Activated CD4-positive, CD25-positive, alpha-beta regulatory T cell treated with anti-CD3 and anti-CD28 coated beads, Interleukin-2, amount 50 U/mL, for 16 hours (primary cell): ENCODE results near the gene ST6GALNAC3.

Experiments used
- DNase-seq: peaks from one replicate; pipeline ENCODE4 v3.0.0-alpha.2; 2020; ENCODE audit warnings: low read depth, low spot score

ST6GALNAC3 gene

DNA sequence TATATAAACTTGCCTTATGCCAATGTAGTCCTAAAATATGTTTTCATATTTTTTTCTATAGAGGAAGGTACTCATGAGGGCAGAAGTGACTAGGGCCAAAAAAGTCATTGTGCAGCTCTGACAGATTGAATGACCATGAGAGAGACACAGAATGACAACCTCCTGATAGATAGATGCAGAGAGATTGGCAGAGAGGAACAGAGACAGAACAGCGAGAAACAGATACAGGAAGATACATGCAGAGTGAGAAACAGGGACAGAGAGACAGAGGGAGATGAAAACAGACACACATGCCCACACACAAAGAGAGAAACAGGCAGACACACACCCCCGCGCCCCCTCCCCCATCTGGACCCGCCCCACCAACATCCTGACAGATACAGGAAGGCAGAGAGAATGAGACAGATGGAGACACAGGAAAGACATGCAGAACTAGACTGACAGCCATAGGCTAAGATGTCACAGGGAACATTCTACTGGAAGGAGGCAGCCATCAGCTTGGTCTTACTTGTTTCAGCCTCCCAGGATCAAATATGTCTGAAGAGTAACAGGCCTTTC, 211.1 kb downstream of the ST6GALNAC3 start:
- DNase-seq = no peak

DNA sequence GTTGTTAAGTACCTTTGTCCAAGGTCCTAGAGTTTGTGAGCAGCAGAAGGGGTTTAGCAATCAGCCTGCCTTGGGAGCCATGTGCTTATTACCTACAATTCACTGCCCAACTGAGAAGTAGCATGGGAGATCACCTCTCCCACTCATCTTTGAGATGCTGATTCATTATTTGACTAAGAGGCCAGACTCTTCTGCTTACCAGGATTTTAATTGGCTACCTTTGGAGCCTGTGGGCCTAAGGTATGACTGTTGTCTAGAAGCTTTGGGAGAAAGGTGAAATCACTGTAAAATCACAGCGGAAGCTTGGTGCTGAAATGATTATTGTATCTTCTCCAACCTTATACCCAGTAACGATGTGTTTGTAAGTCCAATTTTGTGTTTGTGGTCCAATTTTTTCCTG, 213.4 kb downstream of the ST6GALNAC3 start:
- no peak for DNase-seq

DNA sequence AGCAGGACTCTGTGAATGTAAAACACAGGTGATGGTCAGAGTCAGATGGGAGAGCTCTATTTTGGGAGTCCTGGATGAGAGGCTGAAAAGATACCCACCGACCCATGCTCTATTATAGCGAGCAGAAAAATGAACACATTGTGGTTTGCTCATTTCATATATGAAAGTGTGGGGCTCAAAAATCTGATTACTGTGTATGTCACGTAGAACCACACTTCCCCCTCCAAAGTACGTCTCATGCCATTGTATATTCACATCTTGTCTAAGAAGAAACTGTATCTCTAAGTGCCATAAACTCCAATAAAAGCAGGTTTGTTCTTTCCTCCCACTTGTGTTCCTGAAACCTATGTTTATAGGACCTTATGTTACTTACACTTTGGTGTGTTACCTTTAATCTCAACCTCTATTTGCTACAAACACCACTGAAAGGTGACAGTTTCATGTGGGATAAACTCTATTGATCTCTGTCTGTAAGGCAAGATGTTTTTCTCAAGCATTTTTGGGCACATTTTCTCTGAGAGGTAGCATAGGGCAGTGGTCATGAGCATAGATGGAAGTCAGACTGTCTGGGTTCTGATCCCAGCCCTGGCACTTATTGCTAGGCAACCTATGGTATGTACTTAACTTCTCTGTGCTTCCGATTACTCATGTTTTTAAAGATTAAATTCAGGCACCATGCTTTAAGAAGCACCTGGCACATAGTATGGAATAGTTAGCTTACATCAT, 214.4 kb downstream of the ST6GALNAC3 start:
- no peak for DNase-seq

DNA sequence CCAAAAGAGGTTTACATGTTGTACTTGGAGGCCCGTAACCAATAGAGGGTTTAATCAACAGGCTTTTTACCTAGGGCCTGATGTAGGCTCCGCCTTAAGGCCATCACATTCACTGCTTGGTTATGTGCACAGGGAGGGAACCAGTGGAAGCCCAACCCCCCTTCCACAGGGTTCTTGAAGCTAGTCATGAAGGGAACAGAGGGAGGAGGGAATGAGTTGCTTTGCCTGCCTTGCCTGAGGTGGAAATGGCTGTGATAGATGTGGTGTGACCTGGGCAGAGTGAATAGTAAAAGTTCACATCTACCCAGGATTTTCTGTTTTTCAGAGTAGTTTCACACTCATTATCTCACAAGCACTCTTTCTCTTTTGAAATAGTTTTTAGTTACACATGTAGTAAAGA, 215.1 kb downstream of the ST6GALNAC3 start:
- no peak for DNase-seq

DNA sequence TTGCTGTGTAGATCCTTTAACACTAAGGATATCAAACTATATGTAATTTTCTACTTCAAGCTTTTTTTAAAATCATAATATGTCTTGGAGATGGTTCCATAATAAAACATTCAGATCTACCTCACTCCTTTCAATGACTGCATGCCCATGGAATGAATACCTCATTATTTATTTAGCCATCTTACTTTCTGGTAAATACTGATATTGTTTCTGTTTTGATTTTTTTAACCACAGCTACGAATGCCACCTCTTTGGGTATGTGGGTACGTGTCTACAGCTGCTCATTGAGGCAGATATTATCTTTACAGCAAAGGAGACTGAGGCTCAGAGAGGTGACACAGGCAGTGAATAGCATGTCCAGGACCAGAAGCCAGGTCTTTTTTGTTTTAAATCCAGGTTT, 215.7 kb downstream of the ST6GALNAC3 start:
- DNase-seq = no peak

DNA sequence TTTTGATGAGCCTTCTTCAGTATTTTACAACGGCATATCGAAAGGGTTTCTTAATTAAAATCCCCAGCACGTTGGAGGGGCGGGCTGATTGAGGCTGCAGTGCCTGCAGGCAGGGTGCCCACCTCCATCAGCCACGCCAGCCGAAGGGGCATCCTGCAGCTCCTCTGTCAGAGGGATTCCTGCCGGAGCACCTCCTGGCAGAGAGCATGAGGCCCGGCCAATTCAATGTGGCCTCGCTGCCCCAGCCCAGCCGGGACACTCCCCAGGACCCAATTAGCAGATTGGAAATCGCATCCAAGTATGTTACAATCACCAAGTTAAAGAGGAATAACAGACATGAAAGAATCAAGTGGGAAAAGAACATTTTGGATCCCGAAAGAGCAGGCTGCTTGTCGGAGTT, 216.6 kb downstream of the ST6GALNAC3 start:
- no peak for DNase-seq

DNA sequence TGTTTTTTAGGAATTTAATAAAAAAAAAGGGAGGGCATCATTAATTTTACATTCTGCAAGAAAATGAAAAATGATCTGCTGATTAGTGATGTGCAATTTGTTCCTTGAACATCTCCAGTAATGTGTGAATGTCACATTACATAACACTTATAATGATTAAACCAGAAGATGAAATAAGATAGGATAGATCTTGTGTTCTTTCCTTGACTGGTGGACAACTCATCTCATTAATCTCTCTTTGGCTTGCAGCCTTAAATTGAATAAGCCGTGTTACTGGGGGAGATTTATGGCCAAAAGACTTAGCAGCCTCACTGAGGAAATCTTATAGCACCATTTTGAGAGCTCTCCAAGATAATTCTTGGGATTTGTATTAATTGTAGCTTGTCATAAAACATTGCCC, 217.2 kb downstream of the ST6GALNAC3 start:
- no peak for DNase-seq

DNA sequence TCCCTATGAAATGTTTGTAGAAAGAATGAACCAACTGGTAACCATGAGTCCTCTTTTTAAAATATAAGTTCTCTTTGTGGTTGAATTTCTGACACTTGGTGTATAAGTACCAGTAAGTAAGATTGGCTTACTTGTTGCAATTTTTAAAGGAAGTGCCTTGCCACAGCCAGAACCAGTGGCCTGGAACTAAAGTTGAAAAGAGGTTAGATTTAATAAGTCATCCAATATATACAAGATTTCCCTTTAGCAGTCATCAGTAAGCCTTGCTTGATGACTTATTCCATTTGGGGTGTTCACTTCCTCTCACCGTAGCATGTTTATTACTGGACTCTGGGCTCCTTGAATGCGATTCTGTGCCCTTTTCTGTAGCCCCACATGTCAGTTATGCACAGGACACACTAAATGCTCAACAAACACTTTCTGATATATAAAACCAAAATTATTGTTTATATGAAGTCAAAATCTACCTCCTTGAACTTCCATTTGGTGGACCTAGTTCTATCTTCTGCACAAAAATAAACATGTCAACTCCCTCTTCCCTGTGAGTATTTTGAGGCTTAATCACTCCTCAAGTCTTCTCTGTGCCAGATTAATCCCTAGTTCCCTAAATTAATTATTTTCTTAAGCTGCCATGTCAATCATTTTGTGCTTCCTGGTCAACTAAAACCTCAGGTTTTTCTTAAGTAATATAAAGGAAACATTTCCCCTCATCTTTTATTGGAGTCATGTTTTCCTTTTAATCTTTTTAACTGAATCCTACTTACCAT, 218.1 kb downstream of the ST6GALNAC3 start:
- no peak for DNase-seq

DNA sequence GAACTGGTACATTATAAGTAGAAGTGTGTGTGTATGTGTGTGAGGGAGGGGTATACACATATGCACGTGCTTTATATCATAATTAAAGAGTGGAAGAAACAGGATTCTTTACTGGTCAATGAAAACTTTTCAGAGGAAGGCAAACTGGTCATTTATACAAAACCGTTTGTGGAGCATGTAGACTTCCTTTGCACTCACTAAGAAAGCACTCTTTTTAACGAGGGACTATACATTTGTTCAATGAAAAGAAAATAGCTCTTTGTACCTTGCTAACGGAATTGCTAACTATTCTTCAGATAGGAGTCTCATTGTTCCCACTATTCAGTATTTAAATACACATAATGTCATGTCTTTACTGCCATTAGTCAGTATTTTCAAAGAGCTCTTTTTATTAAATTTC, 219.3 kb downstream of the ST6GALNAC3 start:
- no peak for DNase-seq

DNA sequence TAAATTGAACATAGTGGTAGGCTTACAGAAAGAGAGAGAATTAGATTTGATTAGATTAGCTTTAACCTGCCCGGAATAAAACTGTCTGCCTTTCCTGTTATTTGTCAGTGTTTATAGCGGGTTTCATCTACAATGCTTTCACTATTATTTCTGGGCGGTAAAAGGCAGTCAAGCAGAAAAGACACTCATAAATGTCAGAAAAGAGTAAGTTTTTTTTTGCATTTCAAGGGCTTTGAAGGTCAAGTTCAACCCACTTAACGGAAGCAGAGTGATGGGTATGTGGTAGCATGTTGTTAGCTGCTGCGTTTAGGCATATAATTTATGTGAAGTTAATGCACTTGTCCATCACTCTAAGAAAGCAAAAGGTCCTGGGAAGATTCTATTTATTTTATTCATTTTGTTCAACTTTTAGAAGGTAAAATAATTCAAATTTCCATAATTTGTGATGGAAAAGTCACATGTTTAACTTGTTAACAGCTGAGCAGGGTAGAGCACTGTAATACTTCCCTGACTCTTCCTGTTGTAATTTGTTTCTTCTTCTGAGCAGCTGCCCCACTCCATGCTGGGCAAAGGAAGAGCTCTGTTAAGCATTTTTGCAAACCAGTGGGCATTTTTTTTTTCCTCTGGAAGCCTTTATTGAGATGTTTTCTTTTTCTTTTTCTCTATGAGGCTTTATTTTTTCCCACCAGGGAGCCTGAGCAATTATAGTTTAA, 220.1 kb downstream of the ST6GALNAC3 start:
- DNase-seq = no peak

DNA sequence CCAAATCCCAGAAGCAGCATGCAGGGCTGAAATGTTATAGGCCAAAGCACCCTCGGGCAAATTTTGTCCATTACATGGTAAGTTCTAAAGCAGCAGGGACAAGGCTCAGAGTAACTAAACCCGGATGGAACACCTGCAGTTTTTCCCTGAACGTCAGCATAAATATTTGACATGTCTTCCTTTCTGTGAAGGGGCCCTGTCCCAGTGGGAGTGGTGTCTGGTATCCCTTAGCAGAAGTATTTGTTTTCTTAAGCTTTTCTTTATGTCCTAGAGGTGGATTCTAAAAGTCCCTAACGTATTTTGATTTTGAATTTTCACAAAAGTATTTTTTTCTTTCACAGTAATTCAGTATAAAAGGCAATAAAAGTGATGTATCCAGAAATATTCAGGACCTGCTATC, 223.9 kb downstream of the ST6GALNAC3 start:
- no peak for DNase-seq

DNA sequence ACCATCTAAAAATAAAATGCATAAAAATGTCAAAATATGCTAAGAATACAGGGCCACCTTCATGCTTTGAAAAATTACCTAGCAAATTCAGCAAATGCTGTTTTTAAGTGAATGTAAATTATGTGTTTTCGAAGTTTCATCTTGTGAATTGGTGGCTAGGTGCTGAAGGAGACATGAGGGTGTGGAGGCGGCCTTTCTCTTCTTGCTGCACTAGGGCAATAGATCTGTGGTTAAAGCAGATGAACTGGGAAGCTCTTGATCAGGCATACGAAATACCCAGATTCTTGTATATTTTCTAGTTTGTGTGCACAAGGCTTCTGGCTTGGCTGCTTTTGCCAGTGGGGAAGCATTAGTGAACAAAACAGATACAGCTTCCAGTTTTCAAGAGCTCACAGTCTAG, 224.5 kb downstream of the ST6GALNAC3 start:
- no peak for DNase-seq

DNA sequence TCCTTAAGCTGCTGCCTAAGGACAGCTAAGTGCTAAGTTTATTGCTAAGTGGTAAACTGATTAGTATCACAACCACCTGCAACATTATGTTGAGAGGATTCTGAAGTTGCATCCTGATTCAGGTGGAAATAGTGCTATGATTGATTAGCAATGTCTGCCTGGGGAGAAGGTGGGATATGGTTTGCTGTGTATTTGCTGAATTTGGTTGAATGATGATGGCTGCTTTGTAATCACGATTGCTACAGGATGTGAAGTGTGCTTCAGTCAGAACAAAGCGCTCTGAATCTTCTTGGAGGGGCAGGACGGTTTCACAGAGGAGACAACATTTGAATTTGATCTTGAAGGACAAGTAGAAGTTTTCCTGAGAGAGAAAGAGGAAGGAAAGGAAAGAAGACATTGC, 226.0 kb downstream of the ST6GALNAC3 start:
- DNase-seq = no peak

DNA sequence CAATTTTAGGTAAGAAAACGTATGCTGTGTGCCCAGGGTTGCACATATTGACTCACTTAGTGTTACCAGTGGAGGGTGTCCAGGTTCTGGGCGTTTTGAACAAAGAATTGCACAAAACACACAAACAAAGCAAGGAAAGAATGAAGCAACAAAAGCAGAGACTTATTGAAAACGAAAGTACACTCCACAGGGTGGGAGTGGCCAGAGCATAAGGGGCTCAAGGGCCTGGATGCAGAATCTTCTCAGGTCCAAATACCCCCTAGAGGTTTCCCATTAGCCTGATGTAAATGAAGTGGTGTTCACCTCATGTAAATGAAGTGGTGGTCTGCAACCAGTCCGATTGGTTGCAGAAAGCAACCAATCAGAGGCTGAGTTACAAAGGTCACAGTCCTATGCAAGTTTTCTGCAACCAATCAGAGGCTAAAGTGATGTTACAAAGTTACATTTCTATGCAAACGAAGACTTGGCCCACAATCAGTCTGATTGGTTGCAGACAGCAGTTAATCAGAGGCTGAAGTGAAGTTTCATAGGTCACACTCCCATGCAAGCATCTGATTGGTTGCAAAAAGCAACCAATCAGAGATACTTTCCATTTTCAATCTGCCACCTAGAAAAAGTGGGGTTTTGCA, 228.3 kb downstream of the ST6GALNAC3 start:
- DNase-seq = no peak

DNA sequence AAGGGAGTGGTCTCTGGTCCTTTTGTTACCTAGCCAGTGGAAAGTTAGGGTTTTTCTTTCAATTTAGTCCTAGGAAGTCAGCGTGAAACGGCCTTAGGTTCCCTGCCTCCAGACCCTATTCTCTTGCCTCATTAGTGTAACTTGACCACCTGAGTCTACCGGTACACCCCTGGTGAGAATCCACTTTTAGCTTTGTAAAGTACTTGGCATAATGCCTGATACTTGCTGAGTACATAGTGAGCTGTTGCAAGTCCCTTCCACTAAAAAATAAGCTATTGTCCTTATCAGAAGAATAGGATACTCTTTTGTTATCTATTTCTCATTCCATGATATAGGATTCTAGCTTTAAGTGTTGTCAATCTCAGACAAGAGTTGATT, 228.8 kb downstream of the ST6GALNAC3 start:
- no peak for DNase-seq

DNA sequence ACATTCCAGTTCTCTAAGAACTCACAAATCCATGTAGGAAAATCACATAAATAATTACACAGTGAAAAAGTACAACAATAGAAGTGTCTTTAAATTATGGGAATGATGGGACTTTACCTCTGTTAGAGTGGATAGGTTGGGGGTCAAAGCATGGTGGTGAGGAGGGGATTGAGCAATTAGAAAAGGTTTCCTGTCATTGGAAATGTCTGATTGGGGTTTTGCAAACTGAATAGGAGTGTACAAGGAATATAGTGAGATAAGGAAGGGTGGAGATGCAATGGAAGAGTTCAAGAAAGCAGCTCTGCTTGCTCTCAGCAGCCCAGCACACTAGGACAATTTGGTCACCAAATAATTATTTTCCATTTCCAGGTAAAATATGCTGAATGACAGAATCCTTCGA, 238.8 kb downstream of the ST6GALNAC3 start:
- no peak for DNase-seq

DNA sequence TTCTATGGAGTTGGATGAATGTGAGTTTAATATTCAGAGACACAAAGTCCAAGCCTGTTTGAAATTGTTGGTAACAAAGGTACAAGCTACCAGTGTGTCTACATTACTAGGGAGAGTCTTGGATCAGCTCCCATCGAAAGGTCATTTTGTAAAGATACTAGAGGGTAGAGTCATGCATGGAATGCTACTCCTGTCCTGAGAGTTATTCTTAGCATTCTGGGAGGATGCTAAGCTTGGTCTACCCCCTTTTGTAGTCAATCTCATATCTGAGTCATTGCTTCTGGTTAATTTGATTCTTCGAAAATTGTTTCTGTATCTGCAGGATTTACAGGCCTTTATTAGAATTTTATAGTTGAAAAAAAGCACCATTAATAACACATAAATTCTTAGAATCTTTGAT, 240.2 kb downstream of the ST6GALNAC3 start:
- no peak for DNase-seq

DNA sequence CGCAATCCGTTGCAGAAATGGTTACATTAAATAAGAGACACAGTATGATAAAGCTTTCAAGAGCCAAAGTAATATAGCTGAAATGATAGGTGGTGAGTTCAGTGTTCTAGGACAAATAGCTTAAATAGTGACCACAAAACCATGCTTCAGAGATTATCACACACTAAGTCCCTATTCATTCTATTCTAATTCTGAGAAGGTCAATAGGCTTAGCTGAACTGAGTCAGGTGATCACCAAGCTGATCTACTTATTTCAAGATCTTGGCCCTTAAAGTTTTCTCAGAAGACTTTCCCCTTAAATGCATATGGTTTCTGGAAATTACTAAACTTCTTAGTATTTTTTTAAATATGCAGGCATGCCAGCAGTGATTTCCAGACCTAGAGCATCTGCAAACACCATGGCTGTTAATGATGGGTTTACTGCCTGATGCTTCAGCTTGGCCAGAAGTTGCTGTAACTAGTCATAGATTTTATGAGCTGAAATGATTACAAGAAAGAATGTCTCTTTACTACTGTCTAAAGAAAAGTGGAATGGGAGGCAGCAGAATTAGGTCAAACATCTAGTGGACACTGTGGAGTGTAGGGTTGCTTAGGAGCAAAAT, 242.9 kb downstream of the ST6GALNAC3 start:
- DNase-seq = no peak

DNA sequence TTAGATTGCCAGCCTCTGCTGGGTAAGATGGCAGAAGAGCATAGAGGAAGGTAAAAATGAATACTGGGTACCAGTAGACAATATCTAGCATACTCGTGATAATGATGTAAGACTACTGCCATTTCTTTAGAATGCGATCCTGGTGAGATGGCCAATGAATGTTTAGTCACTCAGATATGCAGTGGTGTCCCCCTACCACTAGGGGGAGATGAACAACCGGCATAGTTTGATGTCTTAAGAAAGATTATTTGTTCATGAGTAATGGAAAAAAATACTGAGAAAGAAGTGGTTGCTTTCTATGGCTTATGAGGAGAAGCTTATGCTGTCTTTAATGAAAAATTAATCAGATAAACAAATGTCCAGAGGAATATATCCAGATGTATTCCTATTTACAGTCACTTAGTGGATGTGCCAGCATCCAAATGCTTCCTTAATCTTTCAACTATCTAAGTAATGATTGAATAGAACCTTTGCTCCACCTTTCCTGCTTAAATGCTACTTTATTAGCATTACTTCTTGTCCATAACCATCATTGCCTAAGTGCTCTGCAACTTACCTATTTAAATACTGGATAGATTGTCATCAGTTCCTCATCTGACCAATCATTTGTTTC, 256.6 kb downstream of the ST6GALNAC3 start:
- DNase-seq = no peak

DNA sequence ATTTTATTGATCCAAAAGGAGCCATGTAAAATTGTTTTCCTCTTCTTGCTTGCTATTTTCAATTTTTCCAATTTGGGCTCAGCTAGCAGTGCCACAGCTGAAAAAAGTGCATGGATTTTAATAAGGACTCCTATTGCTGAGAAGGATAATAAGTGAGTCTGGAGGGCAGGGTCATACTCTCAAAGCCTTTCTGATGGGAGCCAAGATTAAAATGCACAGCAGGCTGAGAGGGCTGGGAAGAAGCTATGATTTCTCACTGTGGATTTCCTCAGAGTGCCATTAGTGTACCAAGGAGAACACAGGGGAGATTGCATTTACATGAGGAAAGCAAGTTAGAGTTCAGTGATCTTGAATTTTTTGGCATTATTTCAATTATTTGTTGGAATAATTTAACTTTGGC, 261.3 kb downstream of the ST6GALNAC3 start:
- DNase-seq = no peak

DNA sequence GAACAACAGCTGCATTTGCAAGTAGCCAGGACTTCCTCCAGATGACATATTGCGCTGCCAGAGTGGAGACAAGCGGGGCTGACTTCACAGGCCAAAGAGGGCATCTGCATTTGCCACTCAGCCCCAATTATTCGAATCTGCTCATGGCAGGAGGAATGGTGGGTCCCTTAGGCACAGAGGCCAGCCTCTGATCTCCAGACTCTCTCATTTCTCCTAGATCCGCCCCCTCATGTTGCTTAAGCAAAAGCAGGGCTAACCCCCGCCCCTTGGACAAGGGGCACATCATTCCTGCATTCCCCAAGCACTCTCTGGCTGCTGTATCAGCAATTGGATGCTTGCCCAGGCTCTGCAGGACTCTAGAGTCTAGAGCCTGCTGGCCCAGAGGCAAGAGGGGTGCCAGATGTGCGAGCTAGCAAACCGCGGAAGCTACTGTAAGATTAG, 262.4 kb downstream of the ST6GALNAC3 start:
- DNase-seq = no peak
